Measurements from ENCODE around the gene FASN. TPM values are rescaled to one million over a fixed set of nuclear protein-coding genes. Genes with fewer than 3 reads are reported as not detected.

The FASN gene
- total and polyA plus RNA-seq, 2 of the 13 experiments (the other 11 are each of a cell fraction or from before 2014, with no cell fraction given), result 51.7 to 101 TPM

- TF ChIP-seq TRIM24 (CRISPR knock-in tag; IDR thresholded peaks at IDR 0.05) (no peak), ZXDC (CRISPR knock-in tag; IDR thresholded peaks at IDR 0.05) (no peak), MAZ (IDR thresholded peaks at IDR 0.05; ENCODE audit: borderline replicate concordance, low read depth, low read length) (peak; percentile 76), MAZ (CRISPR knock-in tag; IDR thresholded peaks at IDR 0.05; ENCODE audit: low read depth) (peak; percentile 99), ZNF350 (CRISPR knock-in tag; IDR thresholded peaks at IDR 0.05; ENCODE audit: borderline replicate concordance, low read depth) (peak; percentile 39; the same call in 1 of the 2 replicates), KAT7 (CRISPR knock-in tag; IDR thresholded peaks at IDR 0.05; ENCODE audit: borderline replicate concordance) (peak; percentile 94), TBL1XR1 (IDR thresholded peaks at IDR 0.05; ENCODE audit: borderline replicate concordance, low read length, partially characterized antibody) (no peak), ZNF33B (CRISPR knock-in tag; IDR thresholded peaks at IDR 0.05) (peak; percentile 94), ZNF441 (CRISPR knock-in tag; IDR thresholded peaks at IDR 0.05; ENCODE audit: borderline replicate concordance) (peak; percentile 72; the same call in 1 of the 2 replicates), ZFP62 (CRISPR knock-in tag; IDR thresholded peaks at IDR 0.05) (no peak), KLF6 (CRISPR knock-in tag; IDR thresholded peaks at IDR 0.05) (peak; percentile 99), PRMT3 (CRISPR knock-in tag; IDR thresholded peaks at IDR 0.05; ENCODE audit: borderline replicate concordance, low read depth) (no peak), ZNF883 (CRISPR knock-in tag; IDR thresholded peaks at IDR 0.05; ENCODE audit: not compliant biosample characterization) (peak; percentile 95), HIC2 (CRISPR knock-in tag; IDR thresholded peaks at IDR 0.05; ENCODE audit: low read depth) (peak; percentile 67), ZNF773 (CRISPR knock-in tag; IDR thresholded peaks at IDR 0.05; ENCODE audit: borderline replicate concordance) (no peak; the same call in 1 of the 2 replicates), CREB1 (IDR thresholded peaks at IDR 0.05) (no peak), CREB1 (CRISPR knock-in tag; IDR thresholded peaks at IDR 0.05) (no peak), ZSCAN5A (CRISPR knock-in tag; IDR thresholded peaks at IDR 0.05; ENCODE audit: borderline replicate concordance) (no peak), ZNF383 (CRISPR knock-in tag; IDR thresholded peaks at IDR 0.05; ENCODE audit: borderline replicate concordance) (0 out of 2 replicates have a peak, but pooled peaks have one; percentile 84), ZHX1 (CRISPR knock-in tag; IDR thresholded peaks at IDR 0.05; ENCODE audit: low read depth) (peak; percentile 75; the same call in 1 of the 2 replicates)
Observed at GRCh38 chr17:82037092-82037888, 60.7 kb downstream of the FASN start, which contains the start of gene DCXR (continued).

All from HepG2 (cell line).